ENCODE results near the gene ZMYM2.

ZMYM2 gene

DNA sequence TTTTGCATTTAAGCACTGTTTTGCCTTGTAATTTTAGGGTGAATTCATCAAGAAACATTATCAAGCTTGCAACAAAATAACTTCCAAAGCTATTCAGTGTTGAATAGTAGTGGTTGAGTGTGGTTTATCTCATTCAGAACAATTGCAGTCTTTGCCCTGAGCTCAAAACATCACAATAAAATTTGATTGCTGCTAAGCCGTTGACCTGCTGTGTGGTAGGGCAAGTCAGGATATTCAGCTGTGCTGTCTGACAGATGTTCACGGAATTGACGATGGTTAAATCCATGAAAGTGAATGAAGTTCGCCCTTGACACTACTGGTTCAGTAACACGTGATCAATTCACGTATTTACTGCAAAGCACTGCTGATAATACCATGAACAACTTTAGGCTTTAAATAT is 135.4 kb downstream of the ZMYM2 start:
- no peak for DNase-seq (ENCODE audit: low read depth)
- in situ Hi-C loops (cut with HindIII; ENCODE audit: low sequenced_read_pairs), result no loop called here
- TF ChIP-seq, protein P1, sequence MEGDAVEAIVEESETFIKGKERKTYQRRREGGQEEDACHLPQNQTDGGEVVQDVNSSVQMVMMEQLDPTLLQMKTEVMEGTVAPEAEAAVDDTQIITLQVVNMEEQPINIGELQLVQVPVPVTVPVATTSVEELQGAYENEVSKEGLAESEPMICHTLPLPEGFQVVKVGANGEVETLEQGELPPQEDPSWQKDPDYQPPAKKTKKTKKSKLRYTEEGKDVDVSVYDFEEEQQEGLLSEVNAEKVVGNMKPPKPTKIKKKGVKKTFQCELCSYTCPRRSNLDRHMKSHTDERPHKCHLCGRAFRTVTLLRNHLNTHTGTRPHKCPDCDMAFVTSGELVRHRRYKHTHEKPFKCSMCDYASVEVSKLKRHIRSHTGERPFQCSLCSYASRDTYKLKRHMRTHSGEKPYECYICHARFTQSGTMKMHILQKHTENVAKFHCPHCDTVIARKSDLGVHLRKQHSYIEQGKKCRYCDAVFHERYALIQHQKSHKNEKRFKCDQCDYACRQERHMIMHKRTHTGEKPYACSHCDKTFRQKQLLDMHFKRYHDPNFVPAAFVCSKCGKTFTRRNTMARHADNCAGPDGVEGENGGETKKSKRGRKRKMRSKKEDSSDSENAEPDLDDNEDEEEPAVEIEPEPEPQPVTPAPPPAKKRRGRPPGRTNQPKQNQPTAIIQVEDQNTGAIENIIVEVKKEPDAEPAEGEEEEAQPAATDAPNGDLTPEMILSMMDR (IDR thresholded peaks at IDR 0.05; ENCODE audit: low read depth, low read length, missing control alignments), result no peak
- H3K4me3 ChIP-seq (ENCODE audit: low read depth, low read length), result no peak overlapping the region

DNA sequence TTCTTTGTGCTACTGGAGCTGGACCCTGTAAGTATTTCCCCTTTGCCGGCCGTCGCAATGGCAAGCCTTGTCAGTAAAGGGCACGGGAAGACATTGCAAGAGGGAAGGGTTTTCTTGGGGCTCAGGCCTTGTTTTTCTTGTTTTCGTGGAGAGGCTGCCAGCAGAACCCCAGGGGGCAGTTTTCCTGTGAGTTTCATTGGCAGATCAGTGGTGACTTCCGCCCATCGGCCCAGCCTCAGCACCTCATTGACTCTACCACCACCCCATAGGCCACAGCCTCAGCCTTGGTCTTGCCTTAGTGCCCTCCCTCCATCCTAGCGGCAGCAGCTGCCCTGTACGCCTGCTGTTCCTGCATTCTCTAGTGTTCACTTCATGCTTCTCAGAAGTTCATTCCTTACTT is 140.8 kb downstream of the ZMYM2 start:
- H3K4me3 ChIP-seq (ENCODE audit: low read depth, low read length), result no peak overlapping the region
- DNase-seq (ENCODE audit: low read depth), result no peak
- TF ChIP-seq, protein P1 (IDR thresholded peaks at IDR 0.05; ENCODE audit: low read depth, low read length, missing control alignments), result no peak
- in situ Hi-C loops (cut with HindIII; ENCODE audit: low sequenced_read_pairs), result no loop called here

DNA sequence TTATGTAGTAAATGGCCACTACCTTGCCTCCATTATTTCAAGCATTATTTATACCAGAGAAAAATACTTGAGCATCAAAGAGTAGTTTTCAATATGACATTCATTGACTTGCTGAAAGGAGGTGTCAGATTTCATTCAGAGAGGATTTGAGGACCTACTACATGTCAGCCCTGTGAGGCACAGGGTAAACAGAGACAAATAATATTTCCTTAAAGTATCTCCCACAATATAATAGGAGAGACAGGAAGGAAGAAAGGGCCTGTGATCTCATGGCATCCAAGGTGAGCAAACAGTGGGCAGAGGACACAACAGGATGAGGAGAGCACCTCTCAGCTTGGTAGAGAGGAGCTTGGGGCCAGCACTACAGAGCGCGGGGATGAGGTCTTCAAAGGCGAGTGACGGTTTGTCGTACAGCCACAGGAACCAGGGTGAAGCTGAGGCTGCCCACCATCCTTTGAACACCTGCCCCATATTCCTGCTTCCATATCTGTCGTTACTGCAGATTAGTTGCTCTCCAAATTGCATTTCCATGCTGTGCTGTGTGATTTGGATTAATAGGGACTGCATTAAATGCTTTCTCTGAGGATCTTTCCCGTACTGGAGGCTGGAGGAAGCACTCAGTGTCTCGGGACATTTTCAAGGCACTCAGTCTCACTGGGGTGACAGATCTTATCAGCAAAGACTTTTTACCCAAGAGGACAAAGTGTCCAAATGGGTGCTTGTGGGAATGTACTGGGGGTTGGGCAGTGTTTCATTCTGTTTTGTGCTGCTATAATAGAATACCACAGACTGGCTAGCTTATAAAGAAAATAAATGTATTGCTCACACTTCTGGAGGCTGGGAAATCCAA is 143.2 kb downstream of the ZMYM2 start:
- TF ChIP-seq, protein P1 (IDR thresholded peaks at IDR 0.05; ENCODE audit: low read depth, low read length, missing control alignments), result no peak
- no peak overlapping the region for H3K4me3 ChIP-seq (ENCODE audit: low read depth, low read length)
- in situ Hi-C loops (cut with HindIII; ENCODE audit: low sequenced_read_pairs), result no loop called here
- no peak for DNase-seq (ENCODE audit: low read depth)

DNA sequence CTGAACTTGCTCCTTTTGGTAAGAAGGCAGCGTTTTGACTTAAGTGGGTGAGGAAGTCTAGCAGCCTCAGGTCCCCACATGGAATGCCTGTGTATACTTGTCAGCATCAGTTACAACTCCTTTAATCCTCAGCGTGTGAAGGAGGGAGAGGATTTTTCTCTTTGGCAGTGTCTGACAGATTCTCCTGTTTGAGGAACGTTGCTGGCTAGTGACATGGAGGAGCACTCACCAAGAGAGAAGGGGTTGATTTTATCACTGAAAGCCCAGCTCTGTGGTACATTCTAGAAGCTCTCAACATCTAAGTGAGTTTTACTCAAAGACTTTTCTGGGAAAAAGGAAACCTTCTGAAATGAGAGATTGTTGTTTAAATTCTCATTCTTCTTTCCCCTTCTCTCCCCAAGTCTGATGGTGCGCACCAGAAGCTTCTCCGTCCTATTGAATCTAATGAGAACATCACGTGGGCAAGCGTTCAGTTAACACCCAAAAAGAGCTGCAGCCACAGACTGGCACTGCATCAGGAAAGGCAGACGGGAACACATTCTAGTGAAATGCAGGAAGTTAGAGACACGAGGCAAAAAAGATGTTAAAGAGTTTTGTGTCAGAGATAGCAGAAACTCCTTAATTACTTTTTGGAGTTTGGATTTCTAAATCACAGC is 144.1 kb downstream of the ZMYM2 start:
- TF ChIP-seq, protein P1 (IDR thresholded peaks at IDR 0.05; ENCODE audit: low read depth, low read length, missing control alignments), result no peak
- in situ Hi-C loops (cut with HindIII; ENCODE audit: low sequenced_read_pairs), result no loop called here
- no peak for DNase-seq (ENCODE audit: low read depth)
- no peak overlapping the region for H3K4me3 ChIP-seq (ENCODE audit: low read depth, low read length)

DNA sequence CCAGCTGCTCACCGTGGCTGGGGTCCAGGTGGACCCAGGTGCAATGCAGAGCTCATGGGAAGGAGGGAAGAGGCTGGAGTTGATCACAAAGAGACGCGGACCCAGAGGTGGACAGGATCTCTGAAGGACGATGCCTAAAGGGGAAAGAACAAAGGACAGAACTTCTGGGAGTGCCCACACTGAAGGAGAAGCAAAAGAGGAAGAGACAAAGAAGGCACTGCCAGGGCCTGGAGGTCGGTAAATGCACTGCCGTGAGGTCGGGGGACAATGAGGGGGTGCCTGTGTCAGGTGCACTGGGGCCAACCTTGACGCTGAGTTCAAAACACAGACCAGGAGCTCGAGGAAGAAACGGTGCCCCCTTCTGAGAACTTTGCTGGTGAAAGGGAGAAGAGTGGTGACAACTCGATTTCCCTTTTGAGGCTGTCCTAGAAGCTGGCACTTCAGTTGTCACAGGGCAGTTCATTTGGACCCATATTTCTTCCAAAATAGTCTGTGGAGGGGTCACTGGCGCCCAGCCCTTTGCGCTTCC is 146.7 kb downstream of the ZMYM2 start:
- H3K4me3 ChIP-seq (ENCODE audit: low read depth, low read length), result no peak overlapping the region
- TF ChIP-seq, protein P1 (IDR thresholded peaks at IDR 0.05; ENCODE audit: low read depth, low read length, missing control alignments), result no peak
- in situ Hi-C loops (cut with HindIII; ENCODE audit: low sequenced_read_pairs), result no loop called here
- no peak for DNase-seq (ENCODE audit: low read depth)

DNA sequence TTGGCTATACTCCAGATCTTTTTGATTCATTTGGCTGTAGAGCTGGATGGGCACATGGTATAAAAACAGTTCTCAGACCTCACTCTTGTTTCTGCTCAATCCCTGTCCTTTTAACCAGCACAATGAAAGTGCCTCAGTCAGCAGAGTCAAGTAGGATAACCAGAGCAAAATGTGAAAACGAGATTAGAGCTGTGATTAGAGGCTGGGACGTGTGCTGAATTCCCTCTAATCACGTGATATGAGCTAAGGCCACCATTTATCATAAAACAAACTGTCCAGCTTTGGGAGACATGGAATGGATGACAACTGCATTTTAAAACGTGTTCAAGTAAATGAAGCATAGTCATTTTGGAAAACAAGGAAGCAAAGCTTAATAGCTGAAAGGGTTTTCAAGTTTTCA is 148.2 kb downstream of the ZMYM2 start:
- in situ Hi-C loops (cut with HindIII; ENCODE audit: low sequenced_read_pairs), result no loop called here
- TF ChIP-seq, protein P1 (IDR thresholded peaks at IDR 0.05; ENCODE audit: low read depth, low read length, missing control alignments), result no peak
- no peak overlapping the region for H3K4me3 ChIP-seq (ENCODE audit: low read depth, low read length)
- DNase-seq (ENCODE audit: low read depth), result no peak

Measured in astrocyte of the cerebellum (primary cell).